ENCODE data around the gene MACROD2. TPM values are rescaled to one million over a fixed set of nuclear protein-coding genes. Genes with fewer than 3 reads are reported as not detected.

MACROD2 gene
- total RNA-seq, 4 donors from 2014 or later: 2.9 to 11.3 (median 8.0) TPM

DNA sequence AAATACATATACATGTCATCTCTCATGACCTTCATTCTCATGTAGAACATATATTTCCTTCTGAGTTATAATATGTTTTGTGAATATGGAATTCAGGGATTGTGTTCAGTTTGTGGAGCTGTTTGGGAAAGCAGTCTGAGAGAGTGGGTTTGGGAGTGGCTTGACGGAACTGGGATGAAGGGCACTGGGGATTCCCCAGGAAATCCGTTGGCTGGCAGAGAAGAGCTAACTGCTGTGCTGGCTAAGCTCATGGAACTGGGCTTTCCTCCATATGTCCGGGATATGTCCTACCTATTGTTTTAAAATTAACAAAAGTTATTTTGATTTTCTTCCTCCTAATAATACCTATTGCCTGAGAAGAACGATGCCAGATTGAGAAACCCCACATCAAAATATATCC is 701.6 kb downstream of the MACROD2 start:
- no peak for TF ChIP-seq CTCF (IDR thresholded peaks at IDR 0.05; ENCODE audit: low read depth)

DNA sequence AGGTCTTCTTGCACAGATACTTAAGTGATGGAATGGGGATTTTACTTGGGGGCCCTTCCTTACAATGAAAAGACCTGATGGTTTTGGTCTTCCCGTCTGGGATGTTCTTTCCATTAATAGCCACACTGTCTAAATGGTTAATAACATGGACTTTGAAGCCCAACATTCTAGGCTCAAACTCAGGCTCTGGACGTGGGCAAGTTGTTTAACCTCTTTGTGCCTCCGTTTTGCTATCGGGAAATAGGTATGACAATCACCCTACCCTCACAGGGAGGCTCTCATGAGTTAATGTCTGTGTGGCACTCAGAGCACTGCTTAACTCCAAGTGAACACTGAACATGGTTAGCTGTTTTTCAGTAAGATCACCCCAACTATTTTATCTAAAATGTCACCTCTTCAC is 702.8 kb downstream of the MACROD2 start:
- TF ChIP-seq CTCF (IDR thresholded peaks at IDR 0.05; ENCODE audit: low read depth): no peak

- no peak for TF ChIP-seq CTCF (IDR thresholded peaks at IDR 0.05; ENCODE audit: low read depth)
Measured at GRCh38 chr20:14698605-14699373, 703.5 kb downstream of the MACROD2 start.

DNA sequence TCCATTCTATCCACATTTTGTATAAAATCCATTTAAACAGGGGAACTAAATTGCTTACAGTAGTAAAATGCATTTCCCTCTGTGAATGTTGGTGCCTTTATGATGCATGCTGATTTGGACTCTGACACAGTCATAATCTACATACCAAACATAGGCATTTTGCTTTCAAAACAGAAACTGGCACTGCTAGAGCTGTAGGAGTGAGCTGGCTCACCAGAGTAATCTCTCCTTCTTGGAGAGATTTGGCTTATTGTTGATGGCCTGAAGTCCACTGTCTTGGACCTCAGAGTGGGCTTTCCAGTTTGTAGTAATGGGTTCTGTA is 705.3 kb downstream of the MACROD2 start:
- TF ChIP-seq CTCF (IDR thresholded peaks at IDR 0.05; ENCODE audit: low read depth): no peak

DNA sequence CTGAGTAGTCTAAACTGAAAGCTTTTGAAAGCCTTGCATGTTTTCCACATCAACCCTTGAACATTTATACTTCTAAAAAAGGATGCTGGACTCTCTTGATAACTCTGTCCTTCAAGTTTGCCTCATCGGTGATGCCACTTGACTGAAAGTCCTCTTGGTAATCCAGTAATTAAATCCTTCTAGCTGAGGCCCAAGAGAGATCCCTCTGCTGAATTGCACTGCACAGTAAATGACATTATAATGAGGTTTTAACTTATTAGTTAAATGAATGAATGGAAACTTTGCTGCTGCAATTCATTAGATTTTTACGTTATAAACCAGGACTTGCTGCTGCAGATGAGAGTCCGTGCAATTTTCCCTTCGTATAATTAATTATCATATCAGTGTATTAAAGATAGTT is 706.0 kb downstream of the MACROD2 start:
- TF ChIP-seq CTCF (IDR thresholded peaks at IDR 0.05; ENCODE audit: low read depth): no peak

DNA sequence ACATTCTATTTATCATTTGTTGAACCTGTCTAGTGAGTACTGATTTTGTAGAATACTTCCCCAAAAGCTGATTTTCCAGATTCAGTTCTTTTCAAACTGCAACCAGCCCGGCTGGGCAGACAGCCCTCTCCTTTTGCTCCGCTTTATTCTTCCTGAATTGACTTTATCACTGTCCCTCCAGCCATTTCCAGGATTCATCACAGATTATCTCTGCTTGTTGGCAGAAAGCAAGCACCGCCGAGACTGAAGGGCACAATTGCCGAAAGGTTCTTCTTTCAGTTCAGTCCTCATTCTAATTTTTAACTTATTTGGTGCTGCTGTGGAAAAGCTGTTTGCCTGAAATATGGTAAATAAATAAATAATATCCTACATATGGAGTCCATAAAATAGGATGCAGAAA is 711.2 kb downstream of the MACROD2 start:
- TF ChIP-seq CTCF (IDR thresholded peaks at IDR 0.05; ENCODE audit: low read depth): no peak

DNA sequence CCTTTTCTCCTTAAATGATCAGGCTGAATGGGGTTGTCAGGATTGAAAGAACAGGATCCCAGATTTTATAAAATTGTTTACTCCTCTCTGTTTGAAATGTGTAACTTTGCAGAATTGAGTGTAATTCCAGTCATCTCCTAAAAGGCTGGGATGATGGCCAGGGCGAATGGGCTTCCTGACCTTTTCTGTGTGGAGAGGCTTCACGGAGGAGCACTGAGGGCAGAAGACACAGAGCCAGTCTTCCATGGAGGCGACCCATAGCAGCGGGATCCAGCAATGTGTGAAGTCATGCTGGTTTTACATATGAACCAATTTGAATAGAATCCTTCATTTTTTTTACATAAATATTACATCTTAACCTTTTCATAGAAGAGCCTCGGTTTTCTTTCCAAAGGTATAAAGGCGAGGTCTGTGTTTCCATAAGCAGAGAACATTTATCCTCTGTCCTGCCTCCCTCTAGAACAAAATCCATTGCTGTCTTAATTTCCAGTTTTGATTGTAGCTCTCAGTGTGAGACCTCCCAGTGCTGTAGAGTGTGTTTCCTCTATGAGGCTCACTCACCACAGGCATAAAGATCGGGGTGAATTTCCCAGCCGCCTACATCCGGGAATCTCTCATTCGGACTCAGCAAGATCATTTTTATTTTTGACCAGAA is 711.8 kb downstream of the MACROD2 start:
- TF ChIP-seq CTCF (IDR thresholded peaks at IDR 0.05; ENCODE audit: low read depth): no peak

Measured in subcutaneous adipose tissue (tissue), 4 donors.